Mucosa of rectum (tissue), 2 donors: Measurements from ENCODE around the gene CLDN19.

Source experiments
- H3K27ac ChIP-seq, 2 donors: one replicate each; pipeline ENCODE4 v1.7.0; 2013; ENCODE audit warnings: inconsistent platforms in 2 of 2, low read depth in 2 of 2, low read length in 2 of 2
- H3K27me3 ChIP-seq, 2 donors: one replicate each; pipeline ENCODE4 v1.7.0; 2013; ENCODE audit warnings: low read length in 2 of 2; ENCODE audit not compliant: control insufficient read depth in 2 of 2, insufficient read depth in 2 of 2
- H3K36me3 ChIP-seq, 2 donors: one replicate each; pipeline ENCODE4 v1.7.0; 2013; ENCODE audit warnings: low read length in 2 of 2; ENCODE audit not compliant: control insufficient read depth in 2 of 2, insufficient read depth in 2 of 2
- H3K4me1 ChIP-seq, 2 donors: one replicate each; pipeline ENCODE4 v1.7.0; 2013; ENCODE audit warnings: low read length in 2 of 2, mild to moderate bottlenecking in 1 of 2; ENCODE audit not compliant: control insufficient read depth in 2 of 2, insufficient read depth in 2 of 2
- H3K4me3 ChIP-seq, 2 donors: one replicate each; pipeline ENCODE4 v1.7.0; 2013; ENCODE audit warnings: low read length in 2 of 2
- H3K9ac ChIP-seq, 2 donors: one replicate each; pipeline ENCODE4 v1.7.0; 2013; ENCODE audit warnings: low read length in 2 of 2, low read depth in 1 of 2, mild to moderate bottlenecking in 1 of 2
- H3K9me3 ChIP-seq, 2 donors: one replicate each; pipeline ENCODE4 v1.7.0; 2013; ENCODE audit warnings: low read length in 2 of 2; ENCODE audit not compliant: control insufficient read depth in 2 of 2
- donor health status: healthy.
- donor health status: Normal muscosa, but diverticular disease.

CLDN19 gene

DNA sequence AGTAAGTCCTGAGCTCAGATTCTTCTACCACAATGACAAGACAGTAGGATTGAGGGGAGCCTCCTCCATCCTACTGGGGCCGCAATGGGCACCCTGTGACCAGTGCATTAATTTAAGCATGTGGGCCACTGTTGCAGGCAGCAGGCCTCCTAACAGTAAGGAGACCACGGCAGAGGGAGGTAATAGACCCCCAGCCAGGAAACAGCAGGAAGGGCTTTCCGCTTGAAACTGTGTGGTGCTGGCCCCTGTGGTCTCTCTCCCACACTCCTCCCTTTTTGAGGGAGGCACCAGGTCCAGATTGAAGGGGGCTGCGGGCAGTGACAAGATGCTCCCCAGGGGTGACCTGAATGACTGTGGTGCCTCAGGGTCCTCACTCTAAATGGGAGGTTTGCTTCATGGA is 1.7 kb upstream of the CLDN19 start:
- Histone ChIP-seq H3K27ac (no peak overlapping the region), H3K4me3 (no peak overlapping the region), H3K9me3 (no peaks in the 10 kb centered on the region), H3K36me3 (peaks cover 3 to 4% of the 10 kb centered on the region in 2 donors), H3K27me3 (no peaks in the 10 kb centered on the region), H3K4me1 (peaks cover 7 to 9% of the 10 kb centered on the region in 2 donors), H3K9ac (no peak overlapping the region)

DNA sequence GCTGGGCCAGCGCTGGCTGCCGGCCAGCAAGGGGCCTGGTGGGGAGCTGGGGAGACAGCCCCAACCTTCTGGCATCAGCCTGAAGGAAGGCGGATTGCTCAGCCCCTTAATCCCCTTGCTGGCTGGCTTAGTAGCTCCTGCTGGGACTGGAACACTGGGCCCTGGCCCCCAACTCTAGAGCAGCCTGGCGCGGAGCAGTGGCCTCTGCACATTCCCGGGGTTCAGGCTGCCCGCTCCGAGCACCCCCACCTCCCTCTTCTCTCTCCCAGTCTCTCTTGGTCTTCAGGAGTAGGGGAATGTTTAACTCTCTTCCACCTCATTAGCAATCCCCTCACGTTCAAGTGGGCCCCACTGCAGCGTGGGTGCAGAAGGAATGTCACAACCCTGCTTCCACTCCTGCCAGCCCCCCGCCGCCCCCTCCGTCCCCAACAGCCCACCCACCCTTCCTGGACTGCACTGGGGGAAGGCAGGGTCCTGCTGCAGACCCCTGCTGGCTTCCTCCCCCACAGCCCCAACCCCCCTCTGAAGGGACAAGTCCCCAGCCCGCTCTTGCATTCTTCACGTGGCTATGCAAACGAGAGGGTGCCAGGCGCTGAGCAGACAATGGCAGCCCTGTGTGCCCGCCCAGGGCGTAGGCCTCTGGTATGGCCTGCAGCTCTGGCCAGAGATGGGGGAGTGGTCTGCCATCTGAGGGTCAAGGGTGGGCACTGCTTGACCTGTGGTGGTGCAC is 980 bp upstream of the CLDN19 start:
- Histone ChIP-seq H3K27ac (no peak overlapping the region), H3K27me3 (no peaks in the 10 kb centered on the region), H3K4me3 (no peak overlapping the region), H3K9ac (no peak overlapping the region), H3K9me3 (no peaks in the 10 kb centered on the region), H3K4me1 (peaks cover 14 to 16% of the 10 kb centered on the region in 2 donors), H3K36me3 (peaks cover 0 to 3% of the 10 kb centered on the region in 2 donors)

DNA sequence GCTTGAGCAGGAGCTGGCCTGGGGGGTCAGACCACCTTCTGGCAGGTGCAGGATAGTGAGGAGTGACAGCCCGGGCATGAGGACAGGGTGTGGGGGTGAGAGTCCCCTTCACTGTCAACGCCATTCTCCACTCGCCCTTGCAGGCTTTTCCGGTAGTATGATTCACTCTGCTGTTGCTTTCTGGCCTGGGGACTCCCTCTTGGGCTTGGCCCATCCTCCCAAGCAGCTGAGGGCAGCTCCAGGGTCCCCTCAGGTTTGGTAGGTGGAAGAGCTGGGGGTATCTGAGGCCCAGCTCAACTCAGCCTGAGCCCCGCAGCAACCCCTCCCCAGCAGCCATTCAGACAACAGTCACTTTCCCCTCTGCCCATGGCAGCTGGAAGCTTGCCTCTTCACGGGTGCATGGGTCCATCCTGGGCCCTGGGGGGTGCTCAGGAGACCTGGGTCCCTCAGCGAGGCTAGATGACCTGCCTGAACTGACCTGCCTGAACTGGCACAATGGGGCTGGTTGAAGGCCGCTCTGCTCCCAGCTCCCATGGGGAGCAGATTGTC is 1.3 kb downstream of the CLDN19 start:
- no peak overlapping the region for H3K4me3 ChIP-seq
- H3K27me3 ChIP-seq, result no peaks in the 10 kb centered on the region
- H3K9me3 ChIP-seq, result no peaks in the 10 kb centered on the region
- no peaks in the 10 kb centered on the region for H3K36me3 ChIP-seq
- H3K9ac ChIP-seq, result no peak overlapping the region
- H3K27ac ChIP-seq, result no peak overlapping the region
- H3K4me1 ChIP-seq, result peaks cover 18 to 19% of the 10 kb centered on the region in 2 donors

DNA sequence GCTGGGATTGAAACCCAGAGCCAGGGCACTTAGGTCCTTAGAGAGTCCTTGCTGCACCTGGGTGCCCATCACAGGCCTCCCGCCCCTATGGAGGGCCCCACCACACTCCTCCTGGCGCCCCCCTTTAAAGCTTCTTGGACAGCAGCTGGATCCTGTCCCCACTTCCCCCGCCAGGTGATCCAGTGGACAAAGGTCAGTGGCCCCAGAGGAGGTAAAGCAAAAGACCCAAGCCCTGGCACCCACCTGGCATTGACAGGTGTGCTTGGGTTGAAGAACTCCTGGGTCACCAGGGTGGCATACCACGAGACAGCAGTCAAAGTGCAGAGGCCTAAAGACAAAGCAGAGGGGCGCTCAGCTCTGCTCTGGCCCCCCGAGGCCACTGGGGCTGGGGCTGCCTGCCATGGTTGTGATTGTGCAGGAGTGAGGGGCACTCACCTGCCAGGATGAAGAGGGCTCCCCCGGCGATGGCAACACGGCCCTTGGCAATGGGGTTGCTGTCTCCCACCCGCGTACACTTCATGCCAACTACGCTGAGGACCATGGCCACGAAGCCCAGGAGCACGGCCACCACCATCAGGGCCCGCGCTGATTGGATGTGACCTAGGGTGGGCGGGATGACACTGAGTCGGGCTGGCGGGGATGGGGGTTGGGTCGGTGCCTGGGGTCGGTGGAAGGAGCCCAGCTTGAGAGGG is 1.9 kb downstream of the CLDN19 start:
- no peak overlapping the region for H3K9ac ChIP-seq
- H3K9me3 ChIP-seq, result no peaks in the 10 kb centered on the region
- H3K36me3 ChIP-seq, result no peaks in the 10 kb centered on the region
- no peak overlapping the region for H3K4me3 ChIP-seq
- H3K4me1 ChIP-seq, result peaks cover 18 to 19% of the 10 kb centered on the region in 2 donors
- H3K27ac ChIP-seq, result no peak overlapping the region
- no peaks in the 10 kb centered on the region for H3K27me3 ChIP-seq

DNA sequence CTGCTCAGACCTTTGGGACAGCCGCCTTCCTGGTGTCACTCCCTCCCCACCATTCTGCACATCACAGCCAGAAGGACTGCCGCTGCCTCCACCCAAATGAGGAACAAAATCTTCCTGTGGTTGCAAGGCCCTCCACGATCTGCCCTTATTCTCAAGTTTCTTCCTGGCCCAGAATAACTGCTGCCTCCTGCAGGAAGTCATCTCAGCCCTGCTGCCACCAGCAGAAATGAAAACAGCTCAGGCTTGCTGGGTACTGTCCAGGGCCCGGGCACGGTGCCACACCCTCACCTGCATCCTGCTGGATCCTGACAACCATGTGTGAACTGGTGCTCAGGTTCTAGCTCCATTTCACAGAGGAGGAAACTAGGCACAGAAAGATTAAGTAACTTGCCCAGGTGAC is 2.8 kb downstream of the CLDN19 start:
- H3K4me3 ChIP-seq, result no peak overlapping the region
- peaks cover 18 to 20% of the 10 kb centered on the region in 2 donors for H3K4me1 ChIP-seq
- H3K9ac ChIP-seq, result no peak overlapping the region
- no peaks in the 10 kb centered on the region for H3K9me3 ChIP-seq
- no peaks in the 10 kb centered on the region for H3K36me3 ChIP-seq
- H3K27ac ChIP-seq, result peak overlapping the region in 1 of 2 donors; percentile 23
- no peaks in the 10 kb centered on the region for H3K27me3 ChIP-seq

DNA sequence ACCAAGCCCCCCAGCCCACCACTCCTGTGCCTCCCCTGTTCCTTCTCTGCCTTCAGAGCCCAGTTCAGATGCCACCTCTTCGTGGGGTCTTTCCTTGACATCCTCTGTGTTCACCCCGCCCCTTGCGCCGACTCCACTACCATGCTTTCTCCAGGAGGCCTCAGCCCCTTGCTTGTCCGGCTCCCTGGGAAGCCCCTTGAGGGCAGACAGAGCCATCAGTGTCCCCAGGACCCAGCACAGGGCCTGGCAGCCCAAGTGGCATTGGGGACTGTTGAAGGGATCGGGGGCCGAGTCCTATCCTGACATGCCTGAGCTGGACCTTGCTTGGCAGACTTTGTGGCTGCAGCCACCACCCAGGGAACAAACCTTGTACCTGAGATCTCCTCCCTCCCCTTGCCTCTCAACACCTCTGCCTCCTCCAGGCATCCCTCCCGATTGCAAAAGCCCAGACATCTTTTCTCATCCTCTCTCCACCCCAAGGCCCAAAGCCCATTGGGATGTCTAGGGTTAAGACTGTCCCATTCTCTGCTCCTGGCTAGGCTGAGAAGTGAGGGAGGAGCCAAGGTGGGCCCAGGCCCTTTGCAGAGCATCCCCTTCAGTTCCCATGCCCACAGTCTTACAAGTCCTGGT is 3.4 kb downstream of the CLDN19 start:
- H3K4me3 ChIP-seq, result peak overlapping the region in 1 of 2 donors; percentile 22

DNA sequence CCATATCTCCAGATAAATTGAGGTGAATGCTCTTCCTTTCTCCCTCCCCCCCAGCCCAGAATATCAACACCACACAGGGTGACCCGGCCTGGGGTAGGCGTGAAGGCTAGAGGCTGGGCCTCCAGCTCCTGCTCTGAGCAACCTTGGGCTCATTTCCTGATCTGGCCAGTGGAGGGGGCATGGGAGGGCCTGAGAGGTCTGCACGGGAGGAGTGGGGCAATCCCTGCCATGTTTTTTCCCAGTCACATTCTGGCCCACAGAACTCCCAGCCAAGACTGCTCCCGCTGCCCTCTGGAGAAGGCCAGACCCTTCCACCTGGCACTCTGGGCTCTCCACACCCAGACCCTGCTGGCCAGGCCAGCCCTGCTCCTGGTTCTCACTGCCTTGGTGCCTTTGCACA is 3.9 kb downstream of the CLDN19 start:
- no peaks in the 10 kb centered on the region for H3K27me3 ChIP-seq
- H3K27ac ChIP-seq, result peak overlapping the region; percentile 28 to 58
- H3K4me3 ChIP-seq, result peak overlapping the region in 1 of 2 donors; percentile 22
- H3K9me3 ChIP-seq, result no peaks in the 10 kb centered on the region
- no peaks in the 10 kb centered on the region for H3K36me3 ChIP-seq
- H3K9ac ChIP-seq, result peak overlapping the region in 1 of 2 donors; percentile 29
- peaks cover 21 to 29% of the 10 kb centered on the region in 2 donors for H3K4me1 ChIP-seq

More for the DNA sequence above, 3.4 kb downstream of the CLDN19 start:
- H3K27me3 ChIP-seq, result no peaks in the 10 kb centered on the region
- H3K36me3 ChIP-seq, result no peaks in the 10 kb centered on the region
- no peaks in the 10 kb centered on the region for H3K9me3 ChIP-seq
- peaks cover 18 to 25% of the 10 kb centered on the region in 2 donors for H3K4me1 ChIP-seq
- no peak overlapping the region for H3K9ac ChIP-seq
- H3K27ac ChIP-seq, result peak overlapping the region; percentile 28 to 58

DNA sequence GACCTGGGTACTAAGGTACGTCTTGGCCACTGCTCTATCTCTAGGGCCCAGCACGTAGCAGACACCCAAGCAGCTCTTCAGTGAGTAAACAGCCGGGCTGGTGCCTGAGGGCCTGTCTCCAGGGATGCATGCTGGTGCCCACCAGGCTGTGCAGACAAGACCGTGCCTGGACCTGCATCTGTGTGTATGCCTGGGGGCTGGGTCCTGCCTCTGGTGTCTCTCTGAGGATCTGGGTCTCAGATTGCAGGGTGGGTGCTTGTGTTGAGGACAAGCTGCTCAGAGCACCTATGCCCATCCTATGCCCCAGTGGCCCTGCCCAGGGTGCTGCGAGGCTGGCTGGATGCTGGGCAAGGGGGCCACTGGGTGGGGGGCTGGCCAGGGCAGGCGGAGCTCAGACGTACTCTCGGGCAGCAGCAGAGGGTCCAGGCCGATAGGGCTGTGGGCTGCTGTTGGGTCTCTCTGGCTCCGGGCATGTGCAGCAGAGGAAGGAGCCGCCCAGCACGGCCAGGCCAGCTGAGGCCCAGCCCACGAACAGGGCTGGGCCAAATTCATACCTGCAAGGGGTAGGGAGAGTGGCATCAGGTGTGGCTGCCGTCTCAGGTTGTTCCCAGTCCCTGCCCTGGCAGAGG is 4.4 kb downstream of the CLDN19 start:
- Histone ChIP-seq H3K4me1 (peaks cover 21 to 29% of the 10 kb centered on the region in 2 donors), H3K27me3 (no peaks in the 10 kb centered on the region), H3K4me3 (peak overlapping the region in 1 of 2 donors; percentile 22), H3K36me3 (no peaks in the 10 kb centered on the region), H3K9ac (peak overlapping the region in 1 of 2 donors; percentile 29), H3K27ac (peak overlapping the region; percentile 28 to 58), H3K9me3 (no peaks in the 10 kb centered on the region)

DNA sequence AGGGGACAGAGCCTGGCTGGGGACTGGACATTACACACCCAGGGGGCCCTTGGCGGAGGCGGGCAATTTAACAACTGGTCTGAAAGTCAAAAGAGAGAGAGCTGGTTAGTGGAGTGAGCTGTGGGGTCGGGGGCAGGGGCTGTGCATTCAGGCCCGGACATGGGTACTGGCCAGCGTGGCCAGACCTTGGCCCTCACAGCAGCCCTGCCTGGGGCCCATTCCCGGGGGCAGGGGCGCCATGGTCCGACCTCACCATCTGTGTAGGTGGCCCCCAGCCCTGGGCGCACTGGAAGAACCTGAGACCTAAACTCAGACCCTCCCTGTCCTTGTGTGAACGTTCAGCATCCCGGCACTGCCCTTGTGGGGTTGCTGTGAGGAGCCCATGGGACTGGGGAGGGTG is 5.0 kb downstream of the CLDN19 start:
- H3K9ac ChIP-seq, result no peak overlapping the region
- H3K27ac ChIP-seq, result no peak overlapping the region
- H3K4me1 ChIP-seq, result peaks cover 21 to 29% of the 10 kb centered on the region in 2 donors
- no peaks in the 10 kb centered on the region for H3K27me3 ChIP-seq
- H3K9me3 ChIP-seq, result no peaks in the 10 kb centered on the region
- H3K36me3 ChIP-seq, result no peaks in the 10 kb centered on the region
- no peak overlapping the region for H3K4me3 ChIP-seq
